WTC11 (cell line): Measurements from ENCODE around the gene FURIN. TPM values are rescaled to one million over a fixed set of nuclear protein-coding genes. Genes with fewer than 3 reads are reported as not detected.

Experiments used
- ATAC-seq: fragments of 200-7000 bp; cut with Tn5 transposase; 2 replicates; pipeline ENCODE4 v1.10.0; 2021; ENCODE audit warnings: mild to moderate bottlenecking, moderate library complexity
- CTCF ChIA-PET: fragments of 300-600 bp; sonication (Branson Sonifier 250); formaldehyde crosslinking; loops from one replicate; lab custom pipeline; 2021; ENCODE audit warnings: antibody characterized with exemption; lab: Charles Lee
- POLR2A ChIA-PET: fragments of 350-600 bp; sonication (Branson Sonifier 250); formaldehyde crosslinking; loops from one replicate; lab custom pipeline; 2021; ENCODE audit warnings: antibody characterized with exemption; lab: Charles Lee
- DNase-seq: peaks from one replicate; pipeline ENCODE4 v3.0.0; 2021; ENCODE audit warnings: low spot score
- H3K27ac Mint-ChIP-seq: 2 replicates; pipeline ENCODE4 v1.8.0; 2021; ENCODE audit warnings: mixed read lengths
- H3K27me3 Mint-ChIP-seq: 2 replicates; pipeline ENCODE4 v1.8.0; 2021; ENCODE audit warnings: low read depth, mild to moderate bottlenecking, moderate library complexity, mixed read lengths
- H3K36me3 Mint-ChIP-seq: 2 replicates; pipeline ENCODE4 v1.8.0; 2021; ENCODE audit warnings: mixed read lengths
- H3K4me1 Mint-ChIP-seq: 2 replicates; pipeline ENCODE4 v1.8.0; 2022; ENCODE audit warnings: mixed read lengths
- H3K4me3 Mint-ChIP-seq: 2 replicates; pipeline ENCODE4 v1.8.0; 2021; ENCODE audit warnings: mild to moderate bottlenecking, moderate library complexity, mixed read lengths
- H3K9me3 Mint-ChIP-seq: 2 replicates; pipeline ENCODE4 v1.8.0; 2021; ENCODE audit warnings: mixed read lengths
- ATF1 ChIP-seq: sonication (generic); formaldehyde crosslinking; IDR thresholded peaks from 2 replicates; pipeline ENCODE4 v1.8.1; 2023; ENCODE audit warnings: mild to moderate bottlenecking, moderate library complexity, missing genetic modification reagents
- CREB1 ChIP-seq: sonication (generic); formaldehyde crosslinking; IDR thresholded peaks from 2 replicates; pipeline ENCODE4 v1.8.0; 2023; ENCODE audit warnings: mild to moderate bottlenecking, missing genetic modification reagents
- ETV6 ChIP-seq: sonication (generic); formaldehyde crosslinking; IDR thresholded peaks from 2 replicates; pipeline ENCODE4 v1.8.1; 2022; ENCODE audit warnings: mild to moderate bottlenecking, missing genetic modification reagents
- GABPB1 ChIP-seq: sonication (generic); formaldehyde crosslinking; IDR thresholded peaks from 2 replicates; pipeline ENCODE4 v1.8.1; 2023; ENCODE audit warnings: mild to moderate bottlenecking, missing genetic modification reagents
- JUN ChIP-seq: sonication (generic); formaldehyde crosslinking; IDR thresholded peaks from 2 replicates; pipeline ENCODE4 v1.8.0; 2023; ENCODE audit warnings: mild to moderate bottlenecking, missing genetic modification reagents
- NFE2L1 ChIP-seq: sonication (generic); formaldehyde crosslinking; IDR thresholded peaks from 2 replicates; pipeline ENCODE4 v1.8.1; 2023; ENCODE audit warnings: missing genetic modification reagents
- SMAD4 ChIP-seq: sonication (generic); formaldehyde crosslinking; IDR thresholded peaks from 2 replicates; pipeline ENCODE4 v1.8.0; 2022; ENCODE audit warnings: mild to moderate bottlenecking, missing genetic modification reagents
- TCF7 ChIP-seq: sonication (generic); formaldehyde crosslinking; IDR thresholded peaks from 2 replicates; pipeline ENCODE4 v1.8.0; 2022; ENCODE audit warnings: mild to moderate bottlenecking, low read depth, missing genetic modification reagents, moderate library complexity
- TEAD1 ChIP-seq: sonication (generic); formaldehyde crosslinking; IDR thresholded peaks from 2 replicates; pipeline ENCODE4 v1.8.0; 2022; ENCODE audit warnings: mild to moderate bottlenecking, missing genetic modification reagents
- TP53 ChIP-seq: sonication (generic); formaldehyde crosslinking; IDR thresholded peaks from 2 replicates; pipeline ENCODE4 v1.8.1; 2023; ENCODE audit warnings: mild to moderate bottlenecking, missing genetic modification reagents
- ZNF219 ChIP-seq: sonication (generic); formaldehyde crosslinking; IDR thresholded peaks from 2 replicates; pipeline ENCODE4 v1.8.0; 2023; ENCODE audit warnings: missing genetic modification reagents, mild to moderate bottlenecking, borderline replicate concordance
- ZNF232 ChIP-seq: sonication (generic); formaldehyde crosslinking; IDR thresholded peaks from 2 replicates; pipeline ENCODE4 v1.8.0; 2022; ENCODE audit warnings: mild to moderate bottlenecking, missing genetic modification reagents
- ZNF263 ChIP-seq: sonication (generic); formaldehyde crosslinking; IDR thresholded peaks from 2 replicates; pipeline ENCODE4 v1.8.1; 2022; ENCODE audit warnings: low read depth, mild to moderate bottlenecking, moderate library complexity, missing genetic modification reagents
- ZNF416 ChIP-seq: fragments of 250-450 bp; sonication (Bioruptor Pico); IDR thresholded peaks from 2 replicates; pipeline ENCODE4 v1.9.0; 2021; ENCODE audit warnings: mild to moderate bottlenecking, inconsistent platforms
- ZNF423 ChIP-seq: fragments of 250-450 bp; sonication (Bioruptor Pico); IDR thresholded peaks from 2 replicates; pipeline ENCODE4 v2.1.2; 2022; ENCODE audit warnings: mild to moderate bottlenecking, moderate library complexity
- total RNA-seq: library from RNA; stranded (reverse); gene quantifications from 3 replicates; pipeline ENCODE4 v1.2.3, GENCODE V29; 2021
- TF ChIP-seq, protein P1 (sequence below): sonication (generic); formaldehyde crosslinking; IDR thresholded peaks from 2 replicates; pipeline ENCODE4 v1.8.1; 2022; ENCODE audit warnings: mild to moderate bottlenecking, missing genetic modification reagents, moderate library complexity, borderline replicate concordance
- TF ChIP-seq, protein P2 (sequence below): sonication (generic); formaldehyde crosslinking; IDR thresholded peaks from 2 replicates; pipeline ENCODE4 v1.8.0; 2022; ENCODE audit warnings: missing genetic modification reagents
- TF ChIP-seq, protein P3 (sequence below): sonication (generic); formaldehyde crosslinking; IDR thresholded peaks from 2 replicates; pipeline ENCODE4 v1.8.0; 2022; ENCODE audit warnings: mild to moderate bottlenecking, missing genetic modification reagents
- TF ChIP-seq, protein P4 (sequence below): sonication (generic); formaldehyde crosslinking; IDR thresholded peaks from 2 replicates; pipeline ENCODE4 v1.8.1; 2022; ENCODE audit warnings: mild to moderate bottlenecking, moderate library complexity, missing genetic modification reagents
- TF ChIP-seq, protein P5 (sequence below): sonication (generic); formaldehyde crosslinking; IDR thresholded peaks from 2 replicates; pipeline ENCODE4 v1.8.0; 2022; ENCODE audit warnings: mild to moderate bottlenecking, missing genetic modification reagents
- TF ChIP-seq, protein P6 (sequence below): sonication (generic); formaldehyde crosslinking; IDR thresholded peaks from 2 replicates; pipeline ENCODE4 v1.8.0; 2022; ENCODE audit warnings: mild to moderate bottlenecking, missing genetic modification reagents

Gene FURIN
- total RNA-seq, 1 experiment from 2014 or later: 46.3 TPM

DNA sequence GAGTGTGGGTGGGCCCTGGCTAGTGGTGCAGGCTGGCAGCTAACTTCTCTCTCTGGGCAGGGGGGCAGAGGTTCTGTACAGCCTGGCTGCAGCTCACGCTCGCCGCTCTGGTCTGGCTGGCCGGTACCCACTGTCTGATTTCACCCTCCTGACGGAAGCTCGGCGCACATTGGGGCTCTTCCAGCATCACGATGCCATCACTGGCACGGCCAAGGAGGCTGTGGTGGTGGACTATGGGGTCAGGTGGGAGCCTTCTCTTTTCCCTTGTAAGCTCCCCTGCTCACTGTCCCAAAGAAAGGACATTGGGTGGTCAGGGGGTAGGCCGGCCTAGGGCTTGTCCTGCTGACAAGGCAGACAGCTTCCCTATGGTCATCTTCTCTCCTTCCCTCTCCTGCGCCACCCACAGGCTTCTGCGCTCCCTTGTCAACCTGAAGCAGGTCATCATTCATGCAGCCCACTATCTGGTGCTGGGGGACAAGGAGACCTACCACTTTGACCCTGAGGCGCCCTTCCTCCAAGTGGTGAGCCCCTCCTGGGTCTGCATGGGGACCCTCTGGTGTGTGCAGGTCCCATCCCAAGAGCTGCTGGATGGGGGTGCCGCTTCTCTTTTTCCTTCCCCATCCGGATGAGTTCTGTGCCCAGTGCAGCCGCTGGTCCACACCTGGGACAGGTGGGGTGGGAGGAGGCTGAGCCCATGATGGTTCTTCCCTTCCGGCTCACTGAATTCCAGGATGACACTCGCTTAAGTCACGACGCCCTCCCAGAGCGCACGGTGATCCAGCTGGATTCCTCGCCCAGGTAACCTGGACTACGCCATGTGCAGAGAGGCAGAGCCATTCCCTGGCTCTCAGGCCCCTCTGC, 42.3 kb downstream of the FURIN start:
- no peaks in the 10 kb centered on the region for H3K27me3 Mint-ChIP-seq
- peaks cover 3% of the 10 kb centered on the region for H3K36me3 Mint-ChIP-seq
- POLR2A ChIA-PET: no interaction called here
- no peak overlapping the region for H3K4me3 Mint-ChIP-seq
- no peak for TF ChIP-seq ATF1
- TF ChIP-seq, protein P1, sequence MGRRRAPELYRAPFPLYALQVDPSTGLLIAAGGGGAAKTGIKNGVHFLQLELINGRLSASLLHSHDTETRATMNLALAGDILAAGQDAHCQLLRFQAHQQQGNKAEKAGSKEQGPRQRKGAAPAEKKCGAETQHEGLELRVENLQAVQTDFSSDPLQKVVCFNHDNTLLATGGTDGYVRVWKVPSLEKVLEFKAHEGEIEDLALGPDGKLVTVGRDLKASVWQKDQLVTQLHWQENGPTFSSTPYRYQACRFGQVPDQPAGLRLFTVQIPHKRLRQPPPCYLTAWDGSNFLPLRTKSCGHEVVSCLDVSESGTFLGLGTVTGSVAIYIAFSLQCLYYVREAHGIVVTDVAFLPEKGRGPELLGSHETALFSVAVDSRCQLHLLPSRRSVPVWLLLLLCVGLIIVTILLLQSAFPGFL (CRISPR knock-in tag): no peak
- TF ChIP-seq NFE2L1 (CRISPR knock-in tag): no peak
- no peak for TF ChIP-seq ZNF263 (CRISPR knock-in tag)
- TF ChIP-seq SMAD4 (CRISPR knock-in tag): no peak
- TF ChIP-seq, all 79 proteins: peak for 0
- Mint-ChIP-seq H3K9me3 (no peaks in the 10 kb centered on the region), H3K27ac (no peak overlapping the region), H3K4me1 (no peaks in the 10 kb centered on the region)
- DNase-seq (no peak), ATAC-seq (no peak)
- CTCF ChIA-PET: interaction anchor here (0.9 to 1.7 kb wide), 3 partner anchors 8 to 21 kb away, joined by 3 to 7 read pairs (median 4); partner anchors contain the start of gene HDDC3

DNA sequence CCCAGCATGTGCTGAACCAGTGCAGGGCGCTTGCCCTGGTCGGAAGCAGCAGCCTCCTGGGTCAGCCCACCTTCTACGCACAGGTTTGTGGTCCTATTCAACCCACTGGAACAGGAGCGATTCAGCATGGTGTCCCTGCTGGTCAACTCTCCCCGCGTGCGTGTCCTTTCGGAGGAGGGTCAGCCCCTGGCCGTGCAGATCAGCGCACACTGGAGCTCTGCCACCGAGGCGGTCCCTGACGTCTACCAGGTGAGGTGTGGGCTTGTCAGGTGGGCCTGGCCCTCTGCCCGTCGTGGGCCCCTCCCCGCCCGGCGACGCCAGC, 42.9 kb downstream of the FURIN start:
- no peak for TF ChIP-seq JUN (CRISPR knock-in tag)
- no peaks in the 10 kb centered on the region for H3K9me3 Mint-ChIP-seq
- no peaks in the 10 kb centered on the region for H3K4me1 Mint-ChIP-seq
- ATAC-seq (no peak), DNase-seq (no peak)
- CTCF ChIA-PET: interaction anchor here (1.7 kb wide), 1 partner anchor 21 kb away, joined by 7 read pairs; the partner anchor contains the start of gene HDDC3
- no peaks in the 10 kb centered on the region; the same call in 1 of the 2 replicates for H3K36me3 Mint-ChIP-seq
- H3K4me3 Mint-ChIP-seq: no peak overlapping the region
- H3K27ac Mint-ChIP-seq: no peak overlapping the region
- POLR2A ChIA-PET: no interaction called here
- H3K27me3 Mint-ChIP-seq: no peaks in the 10 kb centered on the region

DNA sequence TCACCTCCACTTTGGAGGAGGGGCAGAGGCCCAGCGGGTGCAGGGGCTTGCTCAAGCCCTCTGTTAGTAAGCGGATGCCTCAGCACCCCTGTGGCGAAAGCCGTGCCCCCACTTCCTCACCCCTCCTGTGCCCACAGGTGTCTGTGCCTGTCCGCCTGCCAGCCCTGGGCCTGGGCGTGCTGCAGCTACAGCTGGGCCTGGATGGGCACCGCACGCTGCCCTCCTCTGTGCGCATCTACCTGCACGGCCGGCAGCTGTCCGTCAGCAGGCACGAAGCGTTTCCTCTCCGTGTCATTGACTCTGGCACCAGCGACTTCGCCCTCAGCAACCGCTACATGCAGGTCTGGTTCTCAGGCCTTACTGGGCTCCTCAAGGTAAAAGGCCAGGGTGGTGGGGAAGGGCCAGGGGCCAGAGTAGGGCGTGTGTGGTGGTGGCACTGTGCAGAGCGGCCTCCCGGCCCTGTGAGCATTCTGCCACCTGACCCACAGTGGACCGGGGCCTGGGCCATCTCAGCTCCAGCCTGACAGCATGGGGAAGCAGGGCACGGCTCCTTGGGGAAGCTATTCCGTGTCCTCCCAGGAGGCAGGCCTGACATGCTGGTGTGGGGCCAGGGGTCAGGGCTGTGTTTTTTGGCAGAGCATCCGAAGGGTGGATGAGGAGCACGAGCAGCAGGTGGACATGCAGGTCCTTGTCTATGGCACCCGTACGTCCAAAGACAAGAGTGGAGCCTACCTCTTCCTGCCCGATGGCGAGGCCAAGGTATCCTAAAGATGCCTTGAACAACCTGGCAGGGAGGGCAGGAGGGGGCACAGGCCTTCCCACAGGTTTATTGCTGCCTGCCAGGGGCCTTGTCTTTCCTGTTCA, 43.8 kb downstream of the FURIN start:
- Mint-ChIP-seq H3K36me3 (no peaks in the 10 kb centered on the region), H3K9me3 (no peaks in the 10 kb centered on the region), H3K4me3 (no peak overlapping the region), H3K27me3 (no peaks in the 10 kb centered on the region), H3K4me1 (no peaks in the 10 kb centered on the region), H3K27ac (no peak overlapping the region)
- ATAC-seq (no peak), DNase-seq (no peak)
- POLR2A ChIA-PET: no interaction called here
- CTCF ChIA-PET: interaction anchor here (1.7 kb wide), 1 partner anchor 20 kb away, joined by 7 read pairs; the partner anchor contains the start of gene HDDC3
- TF ChIP-seq, protein P2, sequence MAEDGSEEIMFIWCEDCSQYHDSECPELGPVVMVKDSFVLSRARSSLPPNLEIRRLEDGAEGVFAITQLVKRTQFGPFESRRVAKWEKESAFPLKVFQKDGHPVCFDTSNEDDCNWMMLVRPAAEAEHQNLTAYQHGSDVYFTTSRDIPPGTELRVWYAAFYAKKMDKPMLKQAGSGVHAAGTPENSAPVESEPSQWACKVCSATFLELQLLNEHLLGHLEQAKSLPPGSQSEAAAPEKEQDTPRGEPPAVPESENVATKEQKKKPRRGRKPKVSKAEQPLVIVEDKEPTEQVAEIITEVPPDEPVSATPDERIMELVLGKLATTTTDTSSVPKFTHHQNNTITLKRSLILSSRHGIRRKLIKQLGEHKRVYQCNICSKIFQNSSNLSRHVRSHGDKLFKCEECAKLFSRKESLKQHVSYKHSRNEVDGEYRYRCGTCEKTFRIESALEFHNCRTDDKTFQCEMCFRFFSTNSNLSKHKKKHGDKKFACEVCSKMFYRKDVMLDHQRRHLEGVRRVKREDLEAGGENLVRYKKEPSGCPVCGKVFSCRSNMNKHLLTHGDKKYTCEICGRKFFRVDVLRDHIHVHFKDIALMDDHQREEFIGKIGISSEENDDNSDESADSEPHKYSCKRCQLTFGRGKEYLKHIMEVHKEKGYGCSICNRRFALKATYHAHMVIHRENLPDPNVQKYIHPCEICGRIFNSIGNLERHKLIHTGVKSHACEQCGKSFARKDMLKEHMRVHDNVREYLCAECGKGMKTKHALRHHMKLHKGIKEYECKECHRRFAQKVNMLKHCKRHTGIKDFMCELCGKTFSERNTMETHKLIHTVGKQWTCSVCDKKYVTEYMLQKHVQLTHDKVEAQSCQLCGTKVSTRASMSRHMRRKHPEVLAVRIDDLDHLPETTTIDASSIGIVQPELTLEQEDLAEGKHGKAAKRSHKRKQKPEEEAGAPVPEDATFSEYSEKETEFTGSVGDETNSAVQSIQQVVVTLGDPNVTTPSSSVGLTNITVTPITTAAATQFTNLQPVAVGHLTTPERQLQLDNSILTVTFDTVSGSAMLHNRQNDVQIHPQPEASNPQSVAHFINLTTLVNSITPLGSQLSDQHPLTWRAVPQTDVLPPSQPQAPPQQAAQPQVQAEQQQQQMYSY (CRISPR knock-in tag): no peak
- TF ChIP-seq CREB1 (CRISPR knock-in tag) (no peak), TCF7 (CRISPR knock-in tag) (no peak), GABPB1 (CRISPR knock-in tag) (no peak), ZNF423 (CRISPR knock-in tag) (no peak), ZNF416 (CRISPR knock-in tag) (no peak), TEAD1 (CRISPR knock-in tag) (no peak), ZNF219 (CRISPR knock-in tag) (no peak), ATF1 (no peak), ZNF232 (CRISPR knock-in tag) (no peak), TP53 (CRISPR knock-in tag) (no peak), ETV6 (no peak), SMAD4 (CRISPR knock-in tag) (no peak)
- TF ChIP-seq, protein P3, sequence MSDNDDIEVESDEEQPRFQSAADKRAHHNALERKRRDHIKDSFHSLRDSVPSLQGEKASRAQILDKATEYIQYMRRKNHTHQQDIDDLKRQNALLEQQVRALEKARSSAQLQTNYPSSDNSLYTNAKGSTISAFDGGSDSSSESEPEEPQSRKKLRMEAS (CRISPR knock-in tag): no peak
- TF ChIP-seq, protein P4, sequence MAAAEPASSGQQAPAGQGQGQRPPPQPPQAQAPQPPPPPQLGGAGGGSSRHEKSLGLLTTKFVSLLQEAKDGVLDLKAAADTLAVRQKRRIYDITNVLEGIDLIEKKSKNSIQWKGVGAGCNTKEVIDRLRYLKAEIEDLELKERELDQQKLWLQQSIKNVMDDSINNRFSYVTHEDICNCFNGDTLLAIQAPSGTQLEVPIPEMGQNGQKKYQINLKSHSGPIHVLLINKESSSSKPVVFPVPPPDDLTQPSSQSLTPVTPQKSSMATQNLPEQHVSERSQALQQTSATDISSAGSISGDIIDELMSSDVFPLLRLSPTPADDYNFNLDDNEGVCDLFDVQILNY (CRISPR knock-in tag): no peak
- TF ChIP-seq, protein P5, sequence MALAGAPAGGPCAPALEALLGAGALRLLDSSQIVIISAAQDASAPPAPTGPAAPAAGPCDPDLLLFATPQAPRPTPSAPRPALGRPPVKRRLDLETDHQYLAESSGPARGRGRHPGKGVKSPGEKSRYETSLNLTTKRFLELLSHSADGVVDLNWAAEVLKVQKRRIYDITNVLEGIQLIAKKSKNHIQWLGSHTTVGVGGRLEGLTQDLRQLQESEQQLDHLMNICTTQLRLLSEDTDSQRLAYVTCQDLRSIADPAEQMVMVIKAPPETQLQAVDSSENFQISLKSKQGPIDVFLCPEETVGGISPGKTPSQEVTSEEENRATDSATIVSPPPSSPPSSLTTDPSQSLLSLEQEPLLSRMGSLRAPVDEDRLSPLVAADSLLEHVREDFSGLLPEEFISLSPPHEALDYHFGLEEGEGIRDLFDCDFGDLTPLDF (CRISPR knock-in tag): no peak
- TF ChIP-seq, protein P6, sequence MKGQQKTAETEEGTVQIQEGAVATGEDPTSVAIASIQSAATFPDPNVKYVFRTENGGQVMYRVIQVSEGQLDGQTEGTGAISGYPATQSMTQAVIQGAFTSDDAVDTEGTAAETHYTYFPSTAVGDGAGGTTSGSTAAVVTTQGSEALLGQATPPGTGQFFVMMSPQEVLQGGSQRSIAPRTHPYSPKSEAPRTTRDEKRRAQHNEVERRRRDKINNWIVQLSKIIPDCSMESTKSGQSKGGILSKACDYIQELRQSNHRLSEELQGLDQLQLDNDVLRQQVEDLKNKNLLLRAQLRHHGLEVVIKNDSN (CRISPR knock-in tag): no peak
